Measurements from ENCODE around the gene LRIG1.

The LRIG1 gene

DNA sequence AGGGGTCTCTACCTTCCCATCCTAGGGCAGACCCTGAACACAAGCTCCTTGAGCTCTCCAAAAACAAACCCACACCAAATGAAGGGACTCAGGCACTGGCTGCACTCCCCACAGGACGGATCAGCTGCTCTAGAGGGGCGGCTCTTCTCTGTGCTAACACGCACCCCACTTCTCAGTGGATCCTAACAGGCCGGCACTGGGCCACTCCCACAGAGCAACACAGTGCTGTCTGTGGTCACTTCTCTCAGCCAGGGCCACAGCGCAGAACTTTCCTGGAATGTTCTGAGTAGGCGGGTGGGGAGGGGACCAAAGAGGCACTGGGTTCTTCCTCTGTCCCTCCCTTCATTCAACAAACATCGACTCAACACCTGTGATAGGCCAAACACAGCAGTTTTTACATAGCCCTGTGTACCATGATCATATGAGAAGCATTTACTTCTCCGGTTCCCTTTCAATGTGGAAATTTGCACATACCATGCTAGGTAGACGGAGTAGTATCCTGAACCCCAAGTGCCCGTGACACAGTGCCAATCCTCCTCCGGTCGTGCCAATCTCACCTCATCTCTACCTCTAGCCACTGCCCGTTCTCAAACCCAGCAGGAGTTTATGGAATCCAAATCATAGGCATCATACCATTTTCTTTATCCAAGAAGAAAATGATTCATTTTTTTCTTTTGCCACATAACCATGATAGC is 98.1 kb downstream of the LRIG1 start:
- H3K36me3 Mint-ChIP-seq (ENCODE audit: low read depth): peaks cover 25% of the 10 kb centered on the region

DNA sequence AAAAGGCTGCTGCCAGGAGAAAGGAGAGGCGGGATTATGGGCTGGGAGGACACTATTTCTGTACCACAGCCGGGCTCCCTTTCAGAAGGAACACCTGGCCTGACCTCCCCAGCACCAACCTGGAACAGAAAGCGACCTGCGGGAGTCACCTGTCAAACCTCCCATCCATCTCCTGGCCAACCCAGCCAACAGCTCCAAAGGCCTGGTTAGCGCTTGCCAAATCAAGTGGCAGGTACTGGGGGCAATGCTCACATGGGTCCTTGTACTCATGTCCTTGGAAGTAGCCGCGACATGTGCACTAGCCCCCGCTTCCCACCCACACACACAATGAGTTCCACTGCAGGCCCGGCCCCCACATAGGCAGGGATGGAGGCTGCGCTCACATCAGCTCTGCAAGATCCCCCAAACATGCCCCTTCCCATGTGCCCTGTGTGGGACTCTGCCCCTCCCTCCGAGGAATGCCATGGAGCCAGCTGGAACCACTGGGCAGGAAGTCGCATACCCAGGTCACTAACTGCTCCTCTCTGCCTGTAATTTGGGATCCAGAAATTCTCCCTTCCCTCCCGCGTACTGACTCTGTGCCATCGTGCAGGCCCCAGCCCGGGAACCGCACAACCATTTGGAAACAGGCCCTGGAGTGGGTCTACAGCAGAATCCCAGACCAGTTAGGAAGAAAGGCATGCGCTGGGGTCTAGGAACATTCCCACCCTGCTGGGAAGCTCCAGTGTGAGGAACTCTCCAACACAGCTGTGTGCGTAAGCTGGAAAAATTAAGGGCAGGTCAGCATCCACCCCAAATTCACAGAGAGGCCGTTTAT is 98.9 kb downstream of the LRIG1 start:
- DNase-seq (ENCODE audit: low spot score): no peak
- Mint-ChIP-seq H3K36me3 (ENCODE audit: low read depth) (peaks cover 28% of the 10 kb centered on the region), H3K27ac (no peak overlapping the region), H3K27me3 (ENCODE audit: low read depth) (no peaks in the 10 kb centered on the region), H3K9me3 (no peaks in the 10 kb centered on the region), H3K4me1 (ENCODE audit: low read depth) (no peaks in the 10 kb centered on the region), H3K4me3 (no peak overlapping the region)

More for the DNA sequence above, 98.1 kb downstream of the LRIG1 start:
- no peaks in the 10 kb centered on the region for H3K27me3 Mint-ChIP-seq (ENCODE audit: low read depth)
- H3K9me3 Mint-ChIP-seq: no peaks in the 10 kb centered on the region
- no peak overlapping the region for H3K4me3 Mint-ChIP-seq
- H3K4me1 Mint-ChIP-seq (ENCODE audit: low read depth): peaks cover under 1% of the 10 kb centered on the region
- peak overlapping the region; percentile 32 for H3K27ac Mint-ChIP-seq
- DNase-seq (ENCODE audit: low spot score): no peak

DNA sequence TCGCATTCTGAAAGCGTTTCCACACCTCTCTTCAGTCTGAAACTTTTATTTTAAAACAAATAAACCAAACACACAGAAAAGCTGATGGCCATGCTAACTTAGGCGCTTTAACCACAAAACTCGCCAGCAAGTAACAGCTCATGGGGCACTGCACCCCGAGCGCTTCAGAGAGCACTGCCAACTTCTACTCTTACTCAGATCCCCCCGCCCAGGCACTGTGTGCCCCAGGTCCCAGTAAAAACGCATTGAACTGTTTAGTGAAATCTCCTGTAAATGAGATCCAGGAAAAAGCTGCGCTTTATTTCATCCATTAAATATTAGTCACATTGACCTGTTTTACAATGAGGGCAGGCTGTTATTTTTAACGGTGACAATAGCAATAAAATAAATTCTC is 99.7 kb downstream of the LRIG1 start:
- Mint-ChIP-seq H3K9me3 (no peaks in the 10 kb centered on the region), H3K27me3 (ENCODE audit: low read depth) (no peaks in the 10 kb centered on the region), H3K27ac (no peak overlapping the region), H3K4me1 (ENCODE audit: low read depth) (no peaks in the 10 kb centered on the region), H3K36me3 (ENCODE audit: low read depth) (peaks cover 30% of the 10 kb centered on the region), H3K4me3 (no peak overlapping the region)
- no peak for DNase-seq (ENCODE audit: low spot score)

DNA sequence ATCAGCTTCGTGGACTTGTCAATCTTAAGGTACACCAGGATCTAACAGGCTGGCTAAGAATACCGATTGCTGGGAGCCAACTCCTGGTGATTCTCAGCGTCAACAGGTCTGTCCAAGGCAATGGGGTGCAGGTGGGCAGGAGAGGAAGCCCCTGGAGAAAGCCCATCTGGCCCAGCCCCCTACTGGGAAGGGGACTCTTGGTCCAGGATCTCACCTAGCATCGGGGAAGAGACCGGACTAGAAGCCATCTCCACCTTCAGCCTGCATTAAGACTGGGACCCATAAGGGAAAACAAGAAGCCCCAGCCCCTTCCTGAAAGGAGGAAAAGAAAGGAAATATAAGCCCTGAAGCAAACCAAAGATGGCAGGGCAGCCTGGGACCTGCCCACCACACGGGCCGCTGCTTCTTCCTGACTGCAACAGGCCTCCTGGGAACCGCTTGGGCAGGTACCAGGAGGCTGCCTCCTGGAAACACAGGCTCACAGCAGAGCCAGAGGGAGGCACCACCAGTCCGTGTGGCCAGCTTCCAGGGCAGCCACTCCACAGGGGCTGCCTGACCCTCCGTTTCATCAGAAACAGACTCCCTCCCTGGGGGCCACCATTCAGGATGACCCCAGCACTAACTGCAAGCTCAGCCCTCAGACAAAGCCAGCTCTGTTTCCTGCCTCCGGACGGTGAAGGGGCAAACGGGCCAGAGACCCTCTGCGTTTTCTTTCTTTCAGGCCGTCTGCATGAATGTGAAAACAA is 100.2 kb downstream of the LRIG1 start:
- no peaks in the 10 kb centered on the region for H3K4me1 Mint-ChIP-seq (ENCODE audit: low read depth)
- DNase-seq (ENCODE audit: low spot score): no peak
- no peaks in the 10 kb centered on the region for H3K9me3 Mint-ChIP-seq
- H3K27me3 Mint-ChIP-seq (ENCODE audit: low read depth): no peaks in the 10 kb centered on the region
- peaks cover 30% of the 10 kb centered on the region for H3K36me3 Mint-ChIP-seq (ENCODE audit: low read depth)
- H3K27ac Mint-ChIP-seq: no peak overlapping the region
- no peak overlapping the region for H3K4me3 Mint-ChIP-seq

DNA sequence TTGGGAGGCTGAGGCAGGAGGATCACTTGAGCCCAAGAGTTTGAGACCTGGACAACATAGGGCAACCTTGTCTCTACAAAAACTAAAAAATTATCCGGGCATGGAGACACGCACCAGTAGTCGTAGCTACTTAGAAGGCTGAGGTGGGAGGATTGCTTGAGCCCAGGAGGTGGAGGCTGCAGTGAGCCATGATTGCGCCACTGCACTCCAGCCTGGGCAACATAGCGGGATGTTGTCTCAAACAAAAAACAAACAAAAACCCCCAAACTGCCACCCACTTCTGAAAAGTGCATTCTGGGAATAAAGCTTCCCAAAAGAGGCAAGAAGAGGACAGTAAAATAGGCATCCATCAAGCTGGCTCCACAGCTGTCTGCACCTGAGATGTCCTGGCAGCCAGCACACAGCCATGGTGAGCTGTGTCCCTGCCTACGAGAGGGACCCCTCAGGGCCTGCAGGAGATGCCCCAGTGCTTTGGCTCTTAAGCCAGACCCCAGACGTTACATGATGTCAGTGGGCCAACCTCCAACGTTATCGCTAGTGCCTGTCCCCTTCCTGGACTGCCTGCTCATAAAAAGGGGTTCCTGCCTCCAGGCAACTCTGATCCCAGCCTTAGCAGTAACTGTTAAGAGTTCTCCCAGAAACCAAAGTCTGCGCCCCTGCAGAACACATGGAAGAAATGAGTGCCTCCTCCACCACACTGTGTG is 101.1 kb downstream of the LRIG1 start:
- no peak overlapping the region for H3K4me3 Mint-ChIP-seq
- no peaks in the 10 kb centered on the region for H3K9me3 Mint-ChIP-seq
- H3K4me1 Mint-ChIP-seq (ENCODE audit: low read depth): peaks cover 2% of the 10 kb centered on the region
- H3K27ac Mint-ChIP-seq: no peak overlapping the region
- DNase-seq (ENCODE audit: low spot score): no peak
- H3K36me3 Mint-ChIP-seq (ENCODE audit: low read depth): peaks cover 31% of the 10 kb centered on the region
- no peaks in the 10 kb centered on the region for H3K27me3 Mint-ChIP-seq (ENCODE audit: low read depth)

DNA sequence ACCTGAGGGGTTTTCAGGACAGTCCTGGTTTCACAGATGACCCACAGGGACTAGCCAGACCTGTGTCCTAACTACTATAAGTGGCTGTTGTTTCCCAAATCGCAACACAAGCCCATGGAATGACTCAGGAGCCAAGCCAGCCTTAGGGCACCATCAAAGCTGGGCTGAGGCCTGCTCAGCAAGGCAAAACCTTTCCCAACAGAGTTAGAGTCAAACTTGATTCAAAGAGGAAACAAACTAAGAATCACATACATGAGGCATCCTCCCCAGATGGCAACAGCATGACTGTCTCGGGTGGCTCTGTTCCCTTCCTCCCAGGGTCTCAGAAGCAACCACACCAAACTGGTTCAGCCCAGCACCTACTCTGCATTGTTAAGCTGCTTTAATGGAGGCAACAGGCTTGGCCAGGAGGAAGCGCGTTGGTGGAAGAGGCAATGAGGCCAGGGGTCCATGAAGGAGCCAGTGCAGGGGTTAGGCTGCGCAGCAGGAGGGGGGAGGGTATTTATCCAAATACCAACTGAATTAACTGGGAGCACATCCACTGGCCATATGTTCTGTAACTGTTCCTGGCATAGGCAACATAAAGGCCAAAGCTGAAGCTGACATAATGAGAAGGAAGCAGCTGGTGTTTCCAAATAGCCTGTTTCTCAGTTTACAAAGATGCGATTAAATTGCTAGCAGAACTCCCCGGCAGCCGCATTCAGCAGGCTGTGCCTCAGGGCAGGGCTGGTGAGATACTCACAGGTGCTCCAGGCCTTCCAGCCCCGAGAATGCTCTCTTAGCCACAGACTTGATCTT is 102.4 kb downstream of the LRIG1 start:
- no peak overlapping the region for H3K27ac Mint-ChIP-seq
- no peak for DNase-seq (ENCODE audit: low spot score)
- H3K9me3 Mint-ChIP-seq: no peaks in the 10 kb centered on the region
- H3K27me3 Mint-ChIP-seq (ENCODE audit: low read depth): no peaks in the 10 kb centered on the region
- peaks cover 14% of the 10 kb centered on the region for H3K4me1 Mint-ChIP-seq (ENCODE audit: low read depth)
- H3K36me3 Mint-ChIP-seq (ENCODE audit: low read depth): peaks cover 31% of the 10 kb centered on the region
- H3K4me3 Mint-ChIP-seq: no peak overlapping the region

DNA sequence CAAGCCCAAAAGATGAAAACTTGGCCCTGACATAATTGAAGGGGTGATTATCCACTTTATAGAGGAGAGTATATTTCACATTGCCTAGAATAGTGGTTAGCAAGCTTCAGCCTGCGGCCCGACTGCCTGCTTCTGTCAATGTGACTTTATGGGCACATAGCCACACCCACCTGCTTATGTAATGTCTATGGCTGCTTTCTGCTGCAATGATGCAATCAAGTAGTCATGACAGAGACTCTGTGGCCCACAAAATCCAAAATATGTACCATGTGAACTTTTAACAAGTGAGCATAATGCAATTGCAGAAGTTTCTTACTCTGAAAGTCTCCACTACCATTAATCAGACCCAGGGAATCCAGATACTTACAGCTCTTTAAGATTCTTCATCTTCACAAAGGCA is 103.1 kb downstream of the LRIG1 start:
- no peak for DNase-seq (ENCODE audit: low spot score)

DNA sequence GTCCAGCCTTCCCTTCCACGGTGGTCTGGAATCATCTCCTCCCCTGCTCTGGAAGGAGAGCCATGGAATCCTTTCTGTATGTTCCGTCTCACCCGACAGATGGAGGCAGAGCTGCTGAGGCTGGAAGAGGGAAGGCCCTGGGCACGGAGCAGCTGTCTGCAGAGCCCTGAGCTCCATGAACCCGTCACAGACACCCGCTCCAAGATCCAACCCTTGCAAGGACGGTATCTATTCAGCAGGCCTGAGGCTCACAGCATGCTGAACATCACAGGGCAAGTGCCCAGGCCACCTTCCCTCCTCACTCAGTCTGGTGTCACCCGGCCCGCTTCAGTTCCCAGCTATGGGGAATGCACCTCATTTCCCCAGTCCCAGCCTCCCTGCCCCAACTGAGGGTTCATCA is 103.9 kb downstream of the LRIG1 start:
- no peaks in the 10 kb centered on the region for H3K9me3 Mint-ChIP-seq
- no peak overlapping the region for H3K4me3 Mint-ChIP-seq
- peaks cover 42% of the 10 kb centered on the region for H3K36me3 Mint-ChIP-seq (ENCODE audit: low read depth)
- H3K27ac Mint-ChIP-seq: no peak overlapping the region
- H3K27me3 Mint-ChIP-seq (ENCODE audit: low read depth): no peaks in the 10 kb centered on the region
- H3K4me1 Mint-ChIP-seq (ENCODE audit: low read depth): peaks cover 18% of the 10 kb centered on the region
- DNase-seq (ENCODE audit: low spot score): no peak

More for the DNA sequence above, 103.1 kb downstream of the LRIG1 start:
- Mint-ChIP-seq H3K27me3 (ENCODE audit: low read depth) (no peaks in the 10 kb centered on the region), H3K27ac (no peak overlapping the region), H3K4me1 (ENCODE audit: low read depth) (peaks cover 18% of the 10 kb centered on the region), H3K36me3 (ENCODE audit: low read depth) (peaks cover 33% of the 10 kb centered on the region), H3K4me3 (no peak overlapping the region), H3K9me3 (no peaks in the 10 kb centered on the region)

GRCh38 chr3:66396161-66396760 is 104.6 kb downstream of the LRIG1 start:
- Mint-ChIP-seq H3K4me1 (ENCODE audit: low read depth) (peaks cover 18% of the 10 kb centered on the region), H3K27ac (no peak overlapping the region), H3K4me3 (no peak overlapping the region)

DNA sequence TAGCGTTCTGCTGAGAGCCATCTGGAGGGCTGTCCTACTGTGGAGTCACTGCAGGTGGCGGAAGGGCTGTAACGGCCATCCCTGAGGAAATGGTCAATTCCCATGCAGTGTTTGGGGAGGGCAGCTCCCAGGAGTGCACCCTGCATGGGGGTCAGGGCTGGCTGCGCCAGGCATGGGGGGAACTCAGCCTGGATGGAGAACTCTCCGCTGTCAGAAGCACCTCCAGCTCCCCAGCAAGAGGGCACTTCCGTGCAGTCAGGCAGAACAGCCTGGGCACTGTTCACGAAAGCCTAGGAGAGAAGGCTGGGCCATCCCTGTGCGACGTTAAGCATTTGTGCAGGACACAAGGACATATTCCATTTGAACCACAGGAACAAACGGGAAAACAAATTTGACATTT is 105.2 kb downstream of the LRIG1 start:
- peaks cover 18% of the 10 kb centered on the region for H3K4me1 Mint-ChIP-seq (ENCODE audit: low read depth)
- H3K27me3 Mint-ChIP-seq (ENCODE audit: low read depth): no peaks in the 10 kb centered on the region
- no peaks in the 10 kb centered on the region for H3K9me3 Mint-ChIP-seq
- peaks cover 43% of the 10 kb centered on the region for H3K36me3 Mint-ChIP-seq (ENCODE audit: low read depth)
- H3K4me3 Mint-ChIP-seq: no peak overlapping the region
- H3K27ac Mint-ChIP-seq: no peak overlapping the region
- no peak for DNase-seq (ENCODE audit: low spot score)

More at GRCh38 chr3:66396161-66396760, 104.6 kb downstream of the LRIG1 start:
- Mint-ChIP-seq H3K36me3 (ENCODE audit: low read depth) (peaks cover 43% of the 10 kb centered on the region), H3K9me3 (no peaks in the 10 kb centered on the region), H3K27me3 (ENCODE audit: low read depth) (no peaks in the 10 kb centered on the region)
- DNase-seq (ENCODE audit: low spot score): no peak

- Mint-ChIP-seq H3K27me3 (ENCODE audit: low read depth) (no peaks in the 10 kb centered on the region), H3K27ac (peak overlapping the region; percentile 87), H3K4me1 (ENCODE audit: low read depth) (peaks cover 20% of the 10 kb centered on the region), H3K4me3 (peak overlapping the region; percentile 70), H3K36me3 (ENCODE audit: low read depth) (peaks cover 43% of the 10 kb centered on the region), H3K9me3 (no peaks in the 10 kb centered on the region)
- no peak for DNase-seq (ENCODE audit: low spot score)
Observed at GRCh38 chr3:66394753-66395249, 106.0 kb downstream of the LRIG1 start.

DNA sequence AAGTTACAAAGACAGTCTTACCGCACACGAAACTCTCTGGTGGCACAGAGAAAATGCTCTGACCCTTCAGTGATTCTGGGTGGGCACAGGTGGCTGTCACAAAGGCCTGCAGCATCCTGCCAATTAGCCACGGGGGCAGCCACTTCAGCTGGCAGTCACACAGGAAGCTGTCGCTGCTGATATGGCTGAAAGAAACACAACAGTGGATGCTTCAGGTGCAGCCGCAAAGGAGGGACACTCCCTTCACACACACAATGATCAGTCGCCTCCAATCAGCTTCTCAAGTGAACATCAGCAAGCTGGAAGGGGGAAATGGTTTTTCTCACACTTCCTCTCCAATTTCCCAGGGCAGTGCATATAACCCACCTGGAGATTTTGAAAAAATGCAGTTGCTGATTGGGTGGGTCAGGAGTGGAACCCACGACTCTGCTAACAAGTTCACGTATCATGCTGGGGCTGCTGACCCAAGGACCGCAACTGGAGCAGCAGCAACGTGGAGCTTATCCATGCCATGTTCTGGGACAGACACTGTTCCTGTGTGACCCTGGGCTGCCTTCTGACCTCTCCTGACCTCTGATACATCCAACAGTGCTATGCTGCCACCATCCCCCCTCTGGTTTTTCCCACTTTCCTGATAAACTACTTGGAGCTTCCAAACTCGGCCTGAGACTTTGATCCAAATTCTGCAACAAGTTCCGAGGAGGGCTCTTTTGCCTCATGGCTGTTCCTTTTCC is 106.6 kb downstream of the LRIG1 start:
- H3K4me1 Mint-ChIP-seq (ENCODE audit: low read depth): peaks cover 20% of the 10 kb centered on the region
- DNase-seq (ENCODE audit: low spot score): no peak
- H3K4me3 Mint-ChIP-seq: peak overlapping the region; percentile 70

More for the DNA sequence above, 106.6 kb downstream of the LRIG1 start:
- H3K9me3 Mint-ChIP-seq: no peaks in the 10 kb centered on the region
- H3K36me3 Mint-ChIP-seq (ENCODE audit: low read depth): peaks cover 45% of the 10 kb centered on the region
- H3K27me3 Mint-ChIP-seq (ENCODE audit: low read depth): no peaks in the 10 kb centered on the region
- H3K27ac Mint-ChIP-seq: peak overlapping the region; percentile 87

Data from T-helper 2 cell treated with Interferon-gamma antibody and Interleukin-4, amounts not matched to agents 5 μg/mL and 100 μg/mL, for 36 hours (primary cell).